Central memory CD4-positive, alpha-beta T cell (primary cell): ENCODE measurements around the gene CABLES2.

Source experiments
- DNase-seq: peaks from one replicate; pipeline ENCODE4 v3.0.0; 2022

Gene CABLES2

DNA sequence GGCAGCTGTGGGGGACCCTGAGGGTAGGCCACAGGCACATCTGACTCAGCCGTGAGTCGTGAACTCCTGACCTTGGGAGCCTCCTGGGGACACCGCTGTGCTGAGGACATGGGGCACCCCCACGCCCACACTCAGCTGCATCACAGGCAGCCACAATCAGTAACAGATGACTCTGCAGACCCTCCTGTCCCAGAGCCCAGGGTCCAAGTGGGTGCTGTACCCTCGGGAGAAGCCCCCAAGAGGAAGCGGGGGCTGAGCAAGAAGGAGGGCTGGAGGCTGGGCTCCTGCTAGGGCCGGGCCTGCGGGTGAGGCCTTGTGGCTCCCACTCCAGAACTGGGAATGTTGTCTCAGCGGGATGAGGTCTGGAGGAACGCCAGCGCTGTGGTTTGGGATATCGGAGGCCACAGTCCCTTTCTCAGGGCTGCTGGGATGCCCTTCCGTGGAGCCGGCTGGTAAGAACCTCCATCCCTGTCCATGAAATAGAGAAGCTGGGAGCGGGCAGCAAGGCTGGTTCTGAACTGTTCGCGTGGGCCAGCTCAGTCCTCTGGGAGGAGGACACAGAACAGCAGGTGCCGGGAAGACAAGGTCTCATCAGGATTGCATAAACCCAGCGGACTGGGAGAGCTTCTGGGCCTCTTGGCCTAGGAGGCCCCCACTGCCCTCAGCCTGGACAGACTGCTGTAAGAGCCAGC, 36.8 kb downstream of the CABLES2 start:
- no peak for DNase-seq

DNA sequence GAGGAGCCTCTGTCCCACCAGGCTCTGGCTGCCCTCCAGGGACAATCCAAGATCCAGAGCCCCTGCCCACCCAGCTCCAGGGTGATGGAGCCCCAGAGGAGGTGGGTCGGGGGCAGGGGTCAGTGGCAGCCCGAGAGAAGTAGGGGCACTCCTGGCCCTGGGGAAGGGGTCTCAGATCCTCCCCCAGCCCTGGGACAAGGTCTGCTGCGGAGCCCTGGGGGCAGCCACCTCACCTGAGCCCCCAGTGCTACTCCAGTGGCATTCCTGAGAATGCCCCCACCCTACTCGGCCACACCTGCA, 37.3 kb downstream of the CABLES2 start:
- DNase-seq = no peak

DNA sequence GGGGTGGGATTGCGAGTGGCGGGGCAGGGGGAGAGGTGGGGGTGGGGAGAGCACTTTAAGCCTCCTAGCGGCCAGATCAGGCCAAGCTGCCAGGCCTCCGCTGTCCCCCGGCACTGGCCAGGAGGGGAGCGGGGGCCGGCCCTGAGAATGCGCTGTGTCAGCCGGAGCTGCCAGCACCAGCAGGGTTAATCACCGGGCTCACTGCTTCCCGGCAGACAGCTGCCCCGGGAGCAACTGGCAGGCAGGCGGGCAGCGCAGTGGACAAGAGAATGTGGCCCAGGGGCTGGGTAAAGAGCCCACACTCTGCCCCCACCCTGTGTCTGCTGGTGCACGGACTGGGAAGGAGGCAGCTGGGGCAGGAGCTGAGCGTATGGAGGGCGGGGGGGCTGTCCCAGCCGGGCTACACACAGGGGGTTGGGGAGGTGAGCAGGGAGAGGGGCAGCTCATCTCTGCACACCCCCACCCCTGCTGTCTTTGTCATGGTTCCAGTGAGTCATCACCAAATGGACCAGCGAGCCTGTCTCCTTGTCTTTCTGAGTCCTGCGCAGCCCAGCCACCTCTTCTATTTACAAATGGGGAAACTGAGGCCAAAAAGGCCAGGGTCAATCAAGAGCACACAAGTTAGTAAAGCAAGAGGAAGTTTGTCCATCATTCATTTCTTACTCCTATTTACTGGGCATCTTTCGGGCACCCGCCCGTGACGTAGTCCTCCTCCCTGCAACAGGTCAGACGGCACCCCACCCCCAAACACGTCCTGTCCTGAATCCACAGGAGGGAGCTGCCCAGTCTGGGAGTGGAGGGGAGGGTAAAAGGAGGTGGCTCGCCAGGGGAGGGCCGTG, 37.9 kb downstream of the CABLES2 start:
- no peak for DNase-seq

DNA sequence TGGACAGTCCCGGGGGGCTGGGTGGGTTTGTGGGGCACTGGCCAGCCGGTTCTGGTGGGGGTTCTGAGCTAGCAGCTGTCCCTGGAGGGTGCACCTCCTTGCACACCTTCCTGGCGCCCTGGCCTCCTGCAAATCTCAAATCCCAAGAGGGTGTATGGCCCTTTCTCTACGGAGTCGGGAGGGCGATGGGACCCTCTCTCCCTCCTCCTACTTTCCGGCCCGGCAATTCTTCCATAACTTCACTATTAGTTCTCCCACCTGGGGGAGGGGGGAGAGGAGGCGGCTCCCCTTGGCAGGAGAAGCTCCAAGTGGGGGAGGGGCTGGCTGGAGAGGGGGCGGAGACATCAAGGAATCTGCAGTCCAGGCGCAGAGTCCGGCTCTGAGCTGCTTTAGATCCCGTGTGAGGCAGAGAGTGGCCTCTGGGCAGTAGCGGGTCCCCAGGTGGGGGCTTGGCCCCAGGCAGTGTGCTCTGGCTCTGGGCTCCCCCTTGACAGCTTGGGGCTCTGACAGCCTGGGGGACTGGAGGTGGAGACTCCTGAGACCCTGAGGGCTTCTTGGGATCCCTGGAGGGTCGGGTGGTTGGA, 38.6 kb downstream of the CABLES2 start:
- DNase-seq = no peak

DNA sequence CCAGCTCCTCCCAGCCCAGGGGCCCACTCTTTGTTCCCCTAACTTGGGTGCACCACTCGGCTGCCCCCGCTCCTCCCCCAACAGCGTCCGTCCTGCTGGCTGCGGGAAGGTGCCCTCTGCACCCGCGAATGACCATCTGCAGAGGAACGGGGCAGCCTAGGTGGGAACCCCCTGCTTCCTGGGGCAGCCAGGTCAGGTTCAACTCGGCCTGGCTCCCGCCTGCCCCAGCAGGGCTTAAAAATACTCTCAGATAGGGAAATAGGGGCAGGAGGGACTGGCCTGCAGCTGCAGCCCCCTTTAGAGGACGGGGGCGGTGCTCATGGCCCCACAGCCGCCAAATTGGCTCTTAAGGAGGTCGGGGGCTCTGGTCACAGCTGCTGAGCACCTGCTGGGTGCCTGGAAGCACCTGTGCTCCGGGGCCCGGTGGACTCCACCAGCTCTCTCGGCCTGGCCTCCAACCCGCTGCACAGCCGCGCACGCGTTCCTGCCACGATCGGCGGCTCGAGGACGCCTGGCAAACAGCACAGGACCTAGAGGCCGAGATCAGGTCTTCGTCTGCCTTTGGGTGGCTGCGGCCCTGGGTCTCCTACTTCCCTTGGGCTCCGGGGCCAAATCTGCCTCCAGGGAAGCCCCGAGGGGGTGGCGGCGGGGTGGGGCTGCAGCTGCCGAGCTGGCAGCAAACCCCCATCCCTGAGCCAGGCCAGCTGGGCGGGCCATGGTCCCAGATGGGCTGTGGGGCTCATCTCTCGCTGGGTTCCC, 39.3 kb downstream of the CABLES2 start:
- DNase-seq = no peak

DNA sequence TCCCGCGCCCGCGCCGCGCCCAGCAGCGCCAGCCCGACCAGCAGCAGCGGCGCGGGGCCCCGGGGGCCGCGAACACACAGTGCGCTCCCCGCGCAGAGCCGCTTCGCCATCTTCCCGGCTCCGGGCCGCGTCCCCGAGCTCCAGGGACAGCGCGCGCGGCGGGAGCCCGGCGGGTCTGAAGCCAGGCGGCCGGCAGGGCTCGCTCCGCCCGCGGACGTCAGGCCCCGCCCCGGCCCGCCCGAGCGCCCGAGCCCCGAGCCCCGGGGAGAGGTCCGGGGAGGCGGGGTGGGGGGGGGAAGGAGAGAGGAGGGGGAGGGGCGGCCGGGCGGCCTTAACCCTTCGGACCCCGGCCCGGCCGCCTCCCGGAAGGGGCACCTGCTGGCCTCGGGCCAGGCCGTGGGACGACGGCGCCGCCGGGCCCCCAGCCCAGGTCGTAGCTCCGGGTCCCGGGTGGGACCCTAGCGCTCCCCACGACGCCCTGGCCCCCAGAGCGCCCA, 39.9 kb downstream of the CABLES2 start, which contains the start of gene LAMA5:
LAMA5 (minus strand) TSS at position 177 of the 497 bp plus-strand sequence; CDS start at position 110, 67 bp downstream.
- DNase-seq = no peak

DNA sequence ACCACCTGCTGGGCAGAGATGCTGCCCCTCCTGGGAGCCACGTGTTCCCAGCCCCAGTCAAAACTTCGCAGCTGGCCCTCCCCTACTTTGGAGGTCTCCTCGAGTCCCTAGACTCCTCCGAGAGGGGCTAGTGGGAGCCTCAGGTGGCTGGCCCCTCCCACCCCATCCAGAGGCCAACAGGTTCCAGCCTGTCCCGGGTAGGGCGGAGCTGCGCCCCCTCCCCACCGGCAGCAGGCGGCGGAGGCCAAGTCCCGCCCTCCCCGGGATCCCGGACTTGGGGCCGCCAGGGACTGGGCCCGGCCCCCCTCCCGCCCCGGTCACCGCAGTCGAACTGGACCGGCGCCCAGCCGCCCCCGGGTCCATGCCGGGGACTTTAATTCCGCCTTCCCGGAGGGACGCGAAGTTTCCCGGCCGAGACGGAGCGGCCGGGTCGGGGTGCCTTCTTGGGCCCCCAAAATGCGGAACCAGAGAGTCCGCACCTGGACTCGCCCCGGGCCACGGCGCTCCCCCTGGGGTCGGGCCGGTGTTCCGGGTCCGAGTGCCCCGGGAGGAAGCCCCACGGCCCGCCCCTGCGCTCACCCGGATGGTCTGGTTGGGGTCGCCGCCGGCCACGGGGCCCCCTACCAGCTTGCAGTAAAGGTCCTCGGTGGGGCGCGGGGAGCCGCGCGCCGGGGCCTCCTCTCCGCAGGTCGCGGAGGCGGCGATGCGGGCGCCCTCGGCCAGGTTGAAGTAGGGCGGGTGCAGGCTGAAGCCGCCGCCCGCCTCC, 40.5 kb downstream of the CABLES2 start:
- no peak for DNase-seq

DNA sequence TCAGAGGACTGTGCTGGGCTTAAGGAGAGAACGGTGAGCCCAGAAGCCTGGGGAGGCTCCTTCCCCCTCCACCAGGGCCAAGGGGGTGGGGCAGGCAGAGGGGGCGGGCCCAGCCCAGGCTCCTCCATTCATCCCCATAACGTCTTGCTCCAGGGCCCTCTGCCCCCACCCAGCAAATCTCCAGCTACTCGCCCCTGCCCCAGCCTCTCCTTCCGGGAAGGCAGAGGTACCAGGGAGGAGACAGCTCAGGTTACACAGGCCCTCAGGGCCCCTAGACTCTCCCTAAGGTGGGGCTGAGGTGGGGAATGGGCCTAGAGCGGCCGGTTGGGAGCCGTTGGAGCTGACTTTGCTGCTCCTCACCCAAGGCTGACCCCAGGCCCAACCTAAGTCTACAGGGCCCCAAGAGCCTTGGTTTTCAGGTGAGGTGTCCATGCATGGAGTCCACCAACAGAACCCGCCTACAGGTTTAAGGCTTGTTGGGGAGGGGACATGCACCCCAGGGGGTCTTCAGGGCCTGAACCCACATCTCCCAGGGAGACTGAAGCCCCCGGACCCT, 41.2 kb downstream of the CABLES2 start:
- DNase-seq = no peak

DNA sequence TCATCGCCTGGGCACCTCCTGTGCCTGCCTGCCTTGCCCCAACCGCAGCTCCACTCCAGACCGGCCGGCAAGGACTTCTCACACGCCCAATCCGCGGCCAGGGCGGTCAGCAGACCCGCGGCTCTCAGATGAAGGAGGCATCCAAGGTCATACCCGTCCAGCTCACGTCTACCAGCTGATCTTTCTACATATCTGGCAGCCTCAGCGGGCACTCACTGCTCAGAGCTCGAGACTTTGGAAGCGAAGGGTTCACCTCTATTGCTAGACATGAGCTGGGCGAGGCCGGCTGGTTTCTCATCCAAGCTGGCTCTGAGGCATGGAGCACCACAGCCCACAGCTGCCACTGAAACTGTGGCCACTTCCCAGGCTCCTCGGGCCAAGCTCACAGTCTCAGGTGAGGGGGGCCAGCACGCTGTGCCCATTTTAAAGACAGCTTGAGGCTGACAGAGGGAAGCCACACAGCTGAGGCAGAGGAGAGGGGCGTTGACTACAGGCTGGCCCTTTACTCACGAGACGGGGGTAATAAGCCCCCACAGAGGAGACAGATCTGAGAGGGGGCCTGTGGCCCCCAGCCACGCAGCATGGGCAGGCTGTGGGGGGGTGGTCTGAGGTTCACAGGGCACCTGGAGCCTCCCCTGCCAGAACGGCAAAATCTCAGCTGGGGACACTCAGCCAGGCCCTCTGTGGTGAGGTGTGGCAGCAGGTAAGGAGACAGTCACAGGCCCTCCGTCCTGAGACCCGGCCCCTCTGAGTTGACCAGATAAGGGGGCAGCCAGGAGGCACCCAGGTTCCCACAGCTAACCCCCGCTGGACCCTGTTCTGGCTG, 42.0 kb downstream of the CABLES2 start:
- no peak for DNase-seq

DNA sequence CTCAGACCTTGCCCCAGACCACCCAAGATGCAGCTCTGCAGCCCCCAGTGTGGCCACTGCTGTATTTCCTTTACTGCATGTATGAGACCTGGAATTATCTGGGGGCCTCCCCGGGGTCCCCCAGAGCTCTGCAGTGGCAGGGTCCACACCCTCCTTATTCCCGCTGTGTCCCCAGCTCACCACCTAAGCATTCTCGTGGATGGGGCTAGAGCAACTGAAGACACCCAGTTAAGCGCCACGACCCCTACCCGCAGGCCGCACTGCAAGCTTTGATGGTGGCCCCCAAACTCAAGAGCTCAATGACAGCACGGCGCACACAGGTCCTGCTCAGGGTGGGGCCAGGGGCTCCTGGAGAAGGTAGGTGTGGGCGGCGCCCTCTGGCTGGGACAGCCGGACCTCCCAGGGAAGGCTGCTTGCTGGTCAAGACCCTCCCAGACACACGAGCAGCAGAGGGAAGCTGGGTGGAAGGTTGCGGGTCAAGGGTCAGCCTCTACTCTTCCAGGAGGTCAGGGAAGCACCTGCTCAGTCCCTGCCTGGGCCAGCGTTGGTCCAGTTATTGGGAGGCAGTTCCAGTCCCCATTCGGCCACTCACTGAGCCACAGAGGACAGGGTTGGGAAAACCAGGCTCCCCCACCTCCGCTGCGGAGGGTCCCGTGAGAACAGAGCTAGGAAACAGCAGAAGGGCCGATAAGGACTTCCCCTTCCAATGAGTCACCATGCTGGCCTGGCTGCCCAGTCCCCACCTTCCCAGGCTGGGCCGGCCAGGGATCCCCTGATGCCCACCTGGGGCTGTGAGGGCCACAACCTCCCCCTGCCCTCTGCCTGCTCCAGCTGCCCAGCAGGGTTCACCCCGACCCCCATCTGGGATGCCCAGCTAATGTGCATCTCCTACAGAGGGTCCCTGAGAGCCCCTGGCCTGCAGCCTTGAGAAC, 42.9 kb downstream of the CABLES2 start:
- no peak for DNase-seq

DNA sequence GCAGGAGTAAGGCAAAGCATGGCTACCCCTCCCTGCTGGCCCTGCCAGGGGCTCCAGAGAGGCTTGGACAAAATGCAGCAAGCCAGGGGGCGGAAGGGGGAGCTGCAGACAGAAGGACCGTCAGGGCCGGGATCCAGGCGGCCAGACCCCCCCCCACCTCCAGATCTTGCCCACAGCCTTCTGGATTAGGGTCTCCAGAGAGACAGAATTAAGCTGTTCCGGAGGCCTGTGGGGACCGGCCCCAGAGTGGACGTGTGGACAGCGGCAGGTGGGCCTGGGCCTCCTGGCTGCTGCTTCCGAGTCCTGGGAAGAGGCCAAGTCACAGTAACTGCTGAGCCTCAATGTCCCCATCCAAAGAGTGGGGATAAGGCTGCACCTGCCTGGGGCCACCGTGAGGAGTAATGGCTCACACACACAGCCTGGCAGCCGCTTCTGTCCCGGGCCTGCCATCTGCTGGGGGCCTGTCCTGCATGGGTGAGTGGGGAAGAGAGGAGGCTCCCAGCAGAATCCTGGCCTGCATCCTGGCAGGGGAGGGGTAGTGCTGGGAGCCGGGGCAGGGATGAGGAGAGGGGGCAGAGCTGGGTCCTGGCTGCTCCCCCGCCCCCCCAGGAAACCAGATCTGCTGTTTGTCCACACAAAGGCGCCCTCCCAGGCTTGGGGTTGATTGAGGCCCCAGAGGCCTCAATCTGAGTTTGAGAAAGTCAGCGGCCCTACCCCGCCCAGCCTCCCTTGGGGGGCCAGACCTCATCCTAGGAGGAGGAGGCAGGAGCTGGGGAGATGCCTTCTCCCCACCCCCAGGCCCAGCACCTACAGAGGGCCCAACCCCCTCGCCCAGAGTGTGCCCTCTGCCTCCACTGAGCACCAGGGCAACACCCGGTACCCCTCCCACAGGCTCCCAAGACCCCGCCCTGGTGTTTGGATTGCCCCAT, 43.8 kb downstream of the CABLES2 start:
- no peak for DNase-seq

DNA sequence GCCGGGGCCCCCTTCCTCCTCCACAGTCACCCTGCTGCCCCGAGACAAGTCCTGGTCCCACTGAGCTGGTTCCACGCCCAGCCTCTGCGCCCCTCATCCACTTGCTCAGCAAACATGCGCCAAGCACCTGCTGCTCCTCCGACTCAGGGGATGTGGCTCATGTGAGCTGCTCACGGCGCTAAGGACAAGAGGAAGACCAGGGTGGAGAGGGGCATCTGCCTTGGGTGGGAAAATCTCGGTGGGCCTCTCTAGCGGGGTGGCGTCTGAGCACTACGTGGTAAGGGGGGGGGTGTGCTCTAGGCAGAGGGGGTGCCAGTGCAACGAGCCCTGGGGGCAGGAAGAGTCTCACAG, 44.5 kb downstream of the CABLES2 start:
- DNase-seq = no peak

DNA sequence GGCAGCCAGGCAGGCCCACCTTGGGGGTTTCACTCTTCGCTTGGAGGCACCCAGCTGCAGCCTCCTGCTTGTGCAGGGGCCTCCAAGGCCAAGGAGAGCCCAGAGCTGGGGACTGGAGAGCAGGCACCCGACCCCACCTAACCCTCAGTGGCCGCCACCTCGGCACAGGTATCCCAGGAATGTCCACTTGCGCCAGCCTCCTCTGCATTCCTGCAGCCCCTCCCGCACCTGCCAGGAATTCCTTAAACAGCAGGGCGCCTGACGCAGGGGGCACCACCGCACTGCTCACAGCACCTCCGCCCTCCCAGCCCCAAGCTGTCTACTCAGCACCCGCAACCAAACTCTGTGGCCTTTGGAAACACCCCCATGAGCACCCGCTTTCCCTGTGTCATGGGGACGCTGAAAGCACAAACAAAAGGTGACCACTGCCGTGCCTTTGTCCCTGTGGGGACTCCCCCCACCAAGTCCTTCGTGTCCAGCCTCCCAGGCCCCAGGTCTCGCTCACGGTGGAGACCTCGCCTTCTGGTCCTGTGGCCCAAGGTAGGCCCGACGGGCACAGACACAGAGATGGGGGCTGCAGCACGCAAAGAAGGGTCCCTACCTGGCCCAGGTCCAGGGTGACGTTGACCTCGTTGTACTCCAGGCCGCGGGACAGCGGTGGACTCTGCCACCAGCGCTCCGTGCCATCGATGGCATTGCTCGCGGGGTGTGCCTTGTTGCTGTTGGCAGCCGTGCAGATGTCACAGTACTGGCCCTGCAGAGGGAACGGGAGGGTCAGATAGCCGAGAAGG, 45.1 kb downstream of the CABLES2 start:
- DNase-seq = no peak

DNA sequence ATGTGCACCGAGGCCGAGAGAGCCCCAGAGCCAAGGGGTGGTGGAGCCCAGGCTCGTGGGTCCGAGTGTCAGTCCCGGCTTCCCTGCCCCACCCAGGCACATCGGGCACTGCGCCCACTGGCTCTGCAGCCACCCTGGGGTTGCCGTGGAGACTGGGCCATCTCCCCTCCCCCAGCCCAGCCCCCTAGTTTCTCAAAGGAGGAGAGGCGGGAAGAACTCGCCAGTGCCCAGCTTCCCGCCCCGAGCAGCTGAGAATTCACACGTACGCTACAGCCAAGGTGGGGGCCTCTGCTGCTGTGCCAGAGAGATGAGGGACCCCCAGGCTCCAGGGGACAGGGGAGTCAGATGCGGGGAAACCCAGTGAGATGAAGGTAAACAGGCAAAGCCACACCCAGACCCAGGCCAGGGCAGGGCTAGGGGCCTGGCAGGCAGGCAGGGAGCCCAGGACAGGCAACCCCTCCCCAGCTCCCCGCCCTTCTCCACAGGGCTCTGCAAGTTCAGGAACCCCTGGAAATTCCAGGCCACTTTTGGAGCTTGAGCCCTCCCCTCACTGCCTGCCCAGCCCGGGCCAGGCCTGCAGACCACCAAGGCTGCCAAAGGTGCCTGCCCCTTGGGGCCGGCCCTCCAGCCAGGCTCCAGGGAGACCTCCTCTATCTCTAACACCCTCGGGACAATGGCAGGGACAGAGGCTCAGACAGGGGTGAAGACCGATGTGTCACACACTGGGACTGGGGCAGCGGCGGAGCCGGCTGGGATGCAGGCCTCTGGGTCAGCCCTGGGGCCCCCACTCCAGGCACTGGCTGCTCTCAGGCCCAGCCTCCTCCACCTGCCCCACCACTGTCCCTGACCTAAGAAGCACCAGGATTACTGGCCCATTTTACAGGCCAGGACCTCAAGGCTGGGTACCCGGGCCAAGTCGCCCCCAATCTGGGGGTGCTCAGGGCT, 46.0 kb downstream of the CABLES2 start:
- no peak for DNase-seq

DNA sequence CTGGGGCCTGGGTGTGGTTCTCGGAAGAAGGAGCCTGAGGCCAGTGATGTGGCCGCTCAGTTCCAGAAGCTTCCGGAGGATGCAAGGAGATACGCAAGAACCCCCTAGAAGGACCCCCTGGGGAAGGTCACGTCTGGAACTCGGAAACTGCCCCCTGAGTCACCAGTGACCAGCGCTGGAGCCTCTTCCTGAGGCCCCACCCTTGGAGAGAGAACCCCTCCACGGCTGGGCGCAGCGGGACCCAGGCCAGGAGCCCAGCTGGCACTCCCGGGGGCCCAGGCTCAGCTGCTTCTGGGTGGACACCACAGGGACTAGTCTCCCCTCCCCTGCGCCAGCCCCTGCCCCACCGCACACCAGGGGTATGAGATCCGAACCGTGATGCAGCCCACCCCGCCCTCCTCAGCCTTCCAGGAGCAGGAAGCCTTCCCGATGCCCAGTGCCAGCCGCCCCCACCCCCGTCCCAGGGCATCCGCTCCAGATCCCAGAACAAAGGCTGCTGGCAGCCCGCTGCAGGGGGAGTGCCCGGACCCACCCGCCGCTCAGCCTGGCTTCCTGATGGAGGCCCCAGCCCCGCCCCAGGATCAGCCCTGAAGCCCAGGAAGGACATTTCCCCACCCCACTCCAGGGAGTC, 47.5 kb downstream of the CABLES2 start:
- DNase-seq = no peak

DNA sequence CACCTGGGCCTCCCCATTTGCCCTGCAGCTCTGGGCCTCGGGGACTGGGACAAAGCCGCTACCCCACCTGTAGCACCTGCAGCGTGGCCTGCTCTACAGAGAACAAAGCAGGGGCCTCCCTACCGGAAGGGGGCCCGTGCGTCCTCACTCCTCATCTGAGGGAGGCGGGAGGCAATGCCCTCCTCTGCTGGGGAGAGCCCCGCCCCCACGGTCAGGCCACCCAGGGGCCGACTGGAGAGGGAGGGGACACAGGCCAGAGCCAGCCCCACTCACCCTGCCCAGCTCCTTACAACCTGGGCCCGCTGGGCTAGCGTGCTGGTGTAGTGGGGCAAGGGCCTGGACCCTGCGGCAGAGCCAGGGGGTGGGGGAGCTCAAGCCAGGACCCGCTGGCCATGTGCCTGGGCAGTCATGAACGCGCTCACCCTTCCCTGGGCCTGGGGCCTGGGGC, 48.0 kb downstream of the CABLES2 start:
- DNase-seq = no peak
